Stimulated activated naive CD8-positive, alpha-beta T cell treated with anti-CD3 and anti-CD28 coated beads, Interleukin-15, Interleukin-2, amounts not matched to agents 100 U/mL and 50 U/mL, for 24 hours (primary cell): ENCODE data around the gene GRM4.

Experiments used
- ATAC-seq: fragments of 150-1000 bp; cut with Tn5 transposase; one replicate; pipeline ENCODE4 v1.10.0; 2021
- DNase-seq: peaks from one replicate; pipeline ENCODE4 v3.0.0; 2021

Gene GRM4

GRCh38 chr6:33993653-33994471 is 152.0 kb downstream of the GRM4 start:
- DNase-seq: no peak
- no peak for ATAC-seq

DNA sequence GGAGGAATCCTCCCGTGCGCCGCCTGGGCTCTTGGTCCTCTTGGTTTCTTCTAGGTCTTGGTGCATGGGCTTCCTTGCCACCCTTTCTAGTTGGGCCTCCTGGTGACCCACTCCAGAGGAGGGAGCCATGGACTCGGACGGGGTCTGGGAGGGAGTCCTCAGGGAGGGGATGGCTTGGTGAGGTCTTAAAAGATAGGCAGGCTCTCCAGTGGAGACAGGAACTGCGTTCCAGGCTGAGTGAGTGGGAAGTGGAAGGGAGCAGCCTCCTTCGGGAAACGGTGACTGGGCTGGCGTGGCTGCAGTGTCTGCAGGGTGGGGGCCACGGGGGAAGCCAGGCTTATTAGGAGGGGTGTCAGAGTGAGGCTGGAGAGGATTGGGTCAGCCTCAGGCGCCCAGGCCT is 152.8 kb downstream of the GRM4 start:
- DNase-seq (no peak), ATAC-seq (no peak)

DNA sequence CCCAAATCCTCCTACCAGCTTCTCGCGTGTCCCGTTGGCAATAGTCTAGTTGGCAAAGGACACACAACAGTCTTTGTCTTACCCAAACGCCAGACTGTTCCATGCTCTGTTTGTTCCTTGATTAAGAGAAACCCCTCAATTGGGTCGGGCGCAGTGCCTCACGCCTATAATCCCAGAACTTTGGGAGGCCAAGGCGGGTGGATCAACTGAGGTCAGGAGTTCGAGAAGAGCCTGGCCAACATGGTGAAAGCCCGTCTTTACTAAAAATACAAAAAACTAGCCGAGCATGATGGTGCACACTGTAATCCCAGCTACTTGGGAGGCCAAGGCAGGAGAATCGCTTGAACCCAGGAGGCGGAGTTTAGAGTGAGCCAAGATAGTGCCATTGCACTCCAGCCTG is 153.7 kb downstream of the GRM4 start:
- no peak for DNase-seq
- ATAC-seq: no peak

GRCh38 chr6:33991610-33992009 is 154.3 kb downstream of the GRM4 start:
- ATAC-seq (no peak), DNase-seq (no peak)

DNA sequence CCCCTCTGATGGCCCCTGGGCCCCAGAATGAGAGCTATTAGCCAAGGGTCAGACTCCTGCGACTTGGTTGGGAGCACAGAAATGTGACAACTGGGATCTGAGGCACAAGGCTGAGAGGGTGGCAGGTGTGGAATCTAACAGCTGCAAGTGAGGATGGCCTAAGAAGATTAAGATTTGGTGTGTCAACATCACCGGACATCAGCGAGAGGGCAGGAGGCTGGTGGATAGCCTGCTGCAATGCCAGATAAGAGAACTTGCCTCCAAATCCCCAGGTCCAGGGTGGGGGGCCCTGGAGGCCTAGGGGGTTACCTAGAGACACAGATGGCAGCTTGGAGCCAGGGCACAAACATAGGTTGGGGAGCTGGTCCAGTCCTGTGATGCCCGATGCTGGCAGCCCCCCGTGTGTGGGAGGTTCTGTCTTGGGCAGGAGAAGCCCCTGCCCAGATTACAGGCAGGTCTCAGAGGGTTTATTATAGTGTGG is 155.8 kb downstream of the GRM4 start:
- no peak for DNase-seq
- no peak for ATAC-seq

DNA sequence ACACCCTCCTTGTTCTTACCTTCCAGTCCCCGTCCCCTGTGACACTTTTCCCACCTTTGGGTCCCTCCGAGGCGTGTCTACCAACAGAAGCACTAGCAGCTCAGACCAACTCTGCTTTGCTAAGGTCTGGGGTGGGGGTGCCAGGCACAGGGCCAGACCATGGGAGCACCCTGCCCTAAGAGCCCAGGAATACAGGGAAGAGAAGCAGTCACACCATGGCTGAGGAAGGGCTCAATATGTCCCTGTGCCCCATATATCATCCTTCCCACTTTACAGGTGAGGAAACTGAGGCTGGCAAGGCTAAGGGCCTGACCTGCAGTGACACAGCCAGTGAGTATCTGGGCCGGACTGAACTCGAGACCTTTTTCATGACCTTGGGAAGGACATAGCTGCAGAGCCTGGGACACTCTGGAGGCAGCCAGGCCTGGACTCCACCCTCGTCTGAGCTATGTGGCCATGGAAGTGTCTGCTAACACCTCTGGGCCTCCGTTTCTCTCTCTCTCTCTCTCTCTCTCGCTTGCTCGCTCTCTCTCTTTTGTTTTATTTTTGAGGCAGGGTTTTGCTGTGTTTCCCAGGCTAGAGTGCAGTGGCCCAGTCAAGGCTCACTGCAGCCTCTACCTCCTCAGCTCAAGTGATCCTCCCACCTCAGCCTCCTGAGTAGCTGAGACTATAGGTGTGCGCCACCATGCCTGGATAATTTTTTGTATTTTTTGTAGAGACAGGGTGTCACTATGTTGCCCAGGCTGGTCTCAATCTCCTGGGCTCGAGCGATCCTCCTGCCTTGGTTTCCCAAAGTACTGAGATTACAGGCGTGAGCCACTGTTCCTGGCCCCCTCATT is 156.7 kb downstream of the GRM4 start:
- no peak for DNase-seq
- no peak for ATAC-seq

DNA sequence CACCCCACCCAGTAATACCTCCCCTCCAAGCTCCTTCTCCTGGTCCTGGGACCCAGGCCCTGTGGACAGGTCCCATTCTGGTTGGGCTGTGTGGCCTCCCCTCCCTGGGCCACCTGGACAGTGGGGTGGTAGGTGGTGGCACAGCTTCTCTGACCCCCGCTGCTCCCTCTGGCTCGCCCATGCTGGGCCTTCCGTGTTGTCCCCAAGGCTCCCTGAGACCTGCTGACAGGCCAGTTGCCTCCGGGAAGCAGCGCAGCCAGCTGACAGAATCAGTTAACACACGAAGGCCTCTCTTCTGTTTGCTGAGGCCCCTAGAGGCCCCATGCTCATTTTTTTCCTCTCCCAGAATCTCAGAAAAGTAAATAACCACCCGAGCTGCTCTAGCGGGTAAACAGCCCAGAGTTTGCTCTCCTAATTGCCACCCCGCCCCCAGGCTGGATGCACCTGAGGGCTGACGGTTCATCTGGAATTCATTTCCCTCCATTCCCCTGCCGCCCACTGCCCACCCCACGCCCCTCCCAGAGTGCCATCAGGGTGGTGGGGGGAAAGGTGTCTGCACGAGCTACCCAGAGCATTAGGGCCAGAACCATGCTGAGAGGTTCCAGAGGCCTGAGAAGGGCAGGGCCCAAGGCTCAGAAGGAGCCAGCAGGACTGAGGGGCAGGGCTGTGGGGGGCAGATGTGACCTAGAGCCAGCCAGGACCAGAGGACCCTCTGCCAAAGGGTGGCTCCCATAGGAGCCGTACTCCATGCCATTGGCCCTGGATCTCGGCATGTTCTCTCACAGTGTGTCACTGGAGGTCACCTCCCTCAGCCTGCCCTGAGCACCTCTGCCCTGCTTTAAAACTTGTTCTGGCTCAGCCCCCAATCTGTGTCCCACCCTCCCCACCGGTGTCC is 157.5 kb downstream of the GRM4 start:
- DNase-seq: no peak
- no peak for ATAC-seq

DNA sequence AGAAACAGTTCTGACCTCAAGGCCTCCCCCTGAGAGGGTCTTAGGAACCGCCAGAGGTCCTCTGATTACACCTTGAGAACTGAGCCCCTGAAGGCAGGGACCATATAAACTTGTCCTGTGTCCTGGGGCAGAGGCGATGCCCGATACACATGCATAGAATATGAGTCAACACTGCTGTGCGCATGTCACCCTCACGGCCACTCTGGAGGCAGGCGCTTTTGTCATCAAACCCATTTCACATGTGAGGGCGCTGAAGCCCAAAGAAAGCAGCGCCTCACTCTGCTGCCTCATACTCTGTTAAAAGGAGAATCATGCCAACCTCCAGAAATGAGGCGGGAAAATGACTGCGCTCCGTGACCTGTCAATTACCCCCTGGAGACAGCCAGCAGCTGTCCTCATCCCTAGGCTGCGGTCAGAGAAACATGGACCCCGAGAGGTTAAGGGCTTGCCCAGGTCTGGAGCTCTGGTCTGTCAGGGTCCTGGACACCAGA is 158.3 kb downstream of the GRM4 start:
- DNase-seq: no peak
- no peak for ATAC-seq

- no peak for ATAC-seq
- no peak for DNase-seq
These were observed 159.9 kb downstream of the GRM4 start for GRCh38 chr6:33985947-33986346.

GRCh38 chr6:33985313-33985751 is 160.6 kb downstream of the GRM4 start:
- no peak for ATAC-seq
- no peak for DNase-seq

GRCh38 chr6:33984466-33985312 is 161.2 kb downstream of the GRM4 start:
- DNase-seq (no peak), ATAC-seq (no peak)

DNA sequence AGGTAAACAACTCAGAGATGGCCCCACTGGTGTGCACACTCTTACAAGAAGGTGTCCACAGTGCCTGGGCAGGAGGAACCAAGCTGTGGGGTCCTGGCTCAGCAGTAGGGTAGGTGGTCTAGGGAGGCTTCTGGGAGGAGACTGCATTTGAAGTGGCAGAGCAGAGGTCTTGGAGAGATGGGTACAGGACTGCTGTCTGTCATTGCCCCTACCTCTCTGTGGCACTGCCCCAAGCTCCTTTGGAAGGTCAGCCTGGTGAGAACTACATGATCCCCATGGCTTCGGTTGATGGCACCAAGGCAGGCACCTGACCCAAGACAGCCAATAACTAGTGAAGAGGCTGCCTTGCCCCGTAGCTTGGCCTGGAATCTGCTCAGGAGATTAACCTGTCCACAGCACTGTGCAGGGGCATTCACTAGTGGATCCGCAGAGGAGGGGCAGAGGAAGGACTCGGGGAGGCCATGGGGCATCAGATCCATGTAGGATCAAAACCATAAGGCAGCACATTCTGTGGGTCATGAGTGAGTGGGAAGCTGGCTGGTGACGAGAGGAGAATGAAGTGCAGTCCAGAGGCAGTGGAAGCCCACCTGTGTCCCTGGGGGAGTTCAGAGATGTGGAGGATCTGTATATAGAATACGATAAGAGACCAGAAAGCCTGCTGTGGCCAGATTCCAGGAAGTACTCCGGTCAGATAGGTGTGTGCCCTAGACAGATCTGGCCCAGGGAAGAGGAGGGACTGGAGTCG is 162.0 kb downstream of the GRM4 start:
- ATAC-seq: no peak
- no peak for DNase-seq

GRCh38 chr6:33983109-33983716 is 162.7 kb downstream of the GRM4 start:
- ATAC-seq (no peak), DNase-seq (no peak)

DNA sequence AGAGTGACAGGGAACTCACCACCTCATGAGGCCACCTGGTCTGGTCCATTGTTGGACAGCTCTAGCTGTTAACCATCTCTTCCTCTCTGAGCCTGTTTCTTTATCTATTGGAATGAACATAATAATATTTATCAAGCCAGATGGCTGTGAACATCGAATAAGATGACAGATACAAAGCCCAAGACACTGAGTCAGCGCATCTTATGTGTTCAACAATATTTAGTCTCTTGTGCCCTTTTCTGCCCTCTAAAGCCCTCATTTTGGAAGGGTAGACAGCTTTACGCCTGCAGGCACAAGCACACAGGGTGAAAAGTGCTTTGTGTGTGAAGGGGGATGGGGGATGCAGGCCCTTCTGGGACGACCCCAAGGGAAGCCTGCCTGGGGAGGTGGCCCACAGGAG is 164.0 kb downstream of the GRM4 start:
- ATAC-seq (no peak), DNase-seq (no peak)

DNA sequence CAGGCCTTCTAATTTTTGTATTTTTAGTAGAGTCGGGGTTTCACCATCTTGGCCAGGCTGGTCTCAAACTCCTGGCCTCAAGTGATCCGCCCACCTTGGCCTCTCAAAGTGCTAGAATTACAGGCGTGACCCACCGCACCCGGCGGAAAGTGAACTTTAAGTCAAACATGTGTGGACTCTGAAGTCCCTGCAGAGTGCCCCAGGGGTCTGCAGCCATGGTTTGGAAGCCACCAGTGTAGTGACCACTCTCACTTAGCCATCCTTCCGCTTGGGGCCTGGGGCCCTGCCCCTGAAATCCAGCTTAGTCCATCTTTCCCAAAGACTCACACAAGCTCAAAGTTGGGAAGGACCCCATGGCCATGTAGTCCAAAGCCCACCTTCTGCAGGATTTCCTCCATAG is 164.5 kb downstream of the GRM4 start:
- no peak for ATAC-seq
- DNase-seq: no peak

DNA sequence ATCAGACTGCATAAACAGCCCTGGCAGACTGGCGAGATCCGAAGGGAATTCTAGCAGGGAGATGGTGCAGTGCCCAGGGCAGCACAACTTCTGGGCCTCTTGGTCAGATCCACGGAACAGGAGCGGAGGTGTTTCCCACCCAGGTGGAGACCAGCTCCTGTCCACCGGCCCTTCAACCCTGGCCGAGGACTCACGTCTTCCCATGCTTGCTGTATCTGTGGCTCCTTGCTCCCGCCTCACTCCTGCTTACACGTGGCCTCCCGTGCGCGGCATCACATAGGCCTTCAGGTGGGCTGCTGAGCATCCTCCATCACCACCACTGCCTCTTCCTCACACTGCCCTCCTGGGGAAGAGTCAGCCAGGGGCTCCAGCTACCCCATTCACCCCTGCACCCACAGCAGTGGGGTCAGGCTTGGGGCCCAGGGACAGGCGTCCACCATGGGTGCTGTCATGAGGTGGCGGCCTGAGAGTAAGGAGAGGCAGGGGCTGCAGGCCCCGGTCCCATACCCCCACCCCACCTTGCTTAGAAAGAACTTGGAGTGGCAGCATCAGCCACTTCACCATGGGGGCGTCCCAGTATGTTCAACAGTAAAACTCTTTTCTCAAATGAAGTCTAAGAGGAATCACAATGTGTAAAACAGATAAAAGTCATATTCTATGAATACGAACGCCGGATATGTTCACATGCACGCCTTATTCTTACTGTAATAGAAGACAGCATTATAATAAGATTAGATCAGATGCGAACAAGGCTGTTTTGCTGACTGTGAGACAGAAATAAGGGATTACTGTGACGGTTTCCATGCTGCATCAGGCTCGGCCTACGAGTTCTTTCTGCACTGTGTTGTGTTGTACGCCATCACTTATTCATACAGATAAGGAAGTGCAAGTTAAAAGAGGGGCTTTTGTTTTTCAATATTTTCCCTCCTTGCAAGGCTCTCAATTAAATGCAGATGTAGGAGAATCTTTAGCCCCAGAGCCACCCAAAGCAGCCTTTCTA is 165.4 kb downstream of the GRM4 start:
- DNase-seq: no peak

GRCh38 chr6:33979750-33980149 is 166.1 kb downstream of the GRM4 start:
- DNase-seq: no peak
- ATAC-seq: no peak

More for the DNA sequence above, 165.4 kb downstream of the GRM4 start:
- no peak for ATAC-seq

DNA sequence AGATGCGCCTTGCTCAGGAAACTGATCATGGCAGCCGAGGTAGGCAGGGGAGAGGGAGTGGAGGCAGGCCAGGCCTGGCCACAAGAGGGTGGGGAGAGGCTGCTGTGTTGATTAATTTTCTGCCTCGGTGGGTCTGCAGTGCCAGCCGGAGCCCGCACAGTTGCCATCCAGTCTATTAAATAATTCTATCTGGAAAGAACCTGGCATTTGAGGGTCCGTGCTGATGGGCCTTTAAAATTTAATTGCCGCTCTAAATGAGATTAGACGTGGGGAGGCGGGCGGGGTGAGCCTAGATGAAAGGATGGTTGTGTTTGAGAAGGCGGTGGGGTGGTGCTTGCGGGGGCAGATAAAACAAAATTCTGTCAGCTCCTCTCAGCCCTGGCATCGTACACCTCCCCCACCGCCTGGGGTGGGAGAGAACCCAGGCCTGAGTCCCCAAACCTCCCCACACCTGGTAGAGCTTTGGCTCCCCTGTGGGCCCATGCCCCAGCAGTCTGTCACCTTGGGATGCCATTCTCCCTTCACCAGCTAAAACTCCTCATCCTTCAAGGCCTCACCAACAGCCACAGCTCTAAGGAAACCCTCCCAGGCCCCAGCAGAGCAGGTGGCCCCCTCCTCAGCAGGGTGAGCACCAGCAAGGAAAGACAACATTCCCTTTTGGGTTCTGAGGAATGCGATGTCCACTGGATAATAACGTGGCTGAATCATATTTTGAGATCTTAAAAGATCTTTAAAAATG is 167.3 kb downstream of the GRM4 start:
- DNase-seq (no peak), ATAC-seq (no peak)
